Liver (tissue), 9 donors: ENCODE measurements around the gene AFF4. TPM values are rescaled to one million over a fixed set of nuclear protein-coding genes. Genes with fewer than 3 reads are reported as not detected.
"Not testable (repeated sequence)": the region's sequence is repeated elsewhere in the genome, so short reads cannot be mapped to it uniquely, and the experiment has no call there.

Experiments
- DNase-seq: peaks from one replicate; pipeline ENCODE4 v3.0.0-alpha.2; 2017; ENCODE audit warnings: low spot score
- H3K27ac ChIP-seq, 2 donors: one replicate each; pipeline ENCODE4 v1.7.0; 2013; ENCODE audit warnings: inconsistent platforms in 2 of 2, low read length in 2 of 2, control low read depth in 1 of 2, low read depth in 1 of 2, mild to moderate bottlenecking in 1 of 2
- H3K27me3 ChIP-seq, 4 donors: one replicate each; pipeline versions ENCODE4 v1.6.1 to v1.7.0; 2013; ENCODE audit warnings: low read length in 3 of 4, inconsistent platforms in 1 of 4, mild to moderate bottlenecking in 1 of 4, moderate library complexity in 1 of 4; ENCODE audit not compliant: control insufficient read depth in 4 of 4, insufficient read depth in 4 of 4
- H3K36me3 ChIP-seq, 4 donors: one replicate each; pipeline versions ENCODE4 v1.6.1 to v1.7.0; 2013; ENCODE audit warnings: low read length in 3 of 4, mild to moderate bottlenecking in 3 of 4, low read depth in 1 of 4, moderate library complexity in 1 of 4; ENCODE audit not compliant: control insufficient read depth in 4 of 4, insufficient read depth in 3 of 4
- H3K4me1 ChIP-seq, 4 donors: one replicate each; pipeline versions ENCODE4 v1.6.1 to v1.7.0; 2013; ENCODE audit warnings: low read length in 3 of 4, mild to moderate bottlenecking in 3 of 4, moderate library complexity in 1 of 4; ENCODE audit not compliant: control insufficient read depth in 4 of 4, insufficient read depth in 4 of 4
- H3K4me3 ChIP-seq, 3 donors: one replicate each; pipeline versions ENCODE4 v1.6.1 to v1.7.0; 2013; ENCODE audit warnings: low read length in 3 of 3, control low read depth in 1 of 3, low read depth in 1 of 3, mild to moderate bottlenecking in 1 of 3
- H3K9ac ChIP-seq, 2 donors: one replicate each; pipeline ENCODE4 v1.7.0; 2013; ENCODE audit warnings: low read length in 2 of 2, mild to moderate bottlenecking in 2 of 2, moderate library complexity in 2 of 2, control low read depth in 1 of 2, low read depth in 1 of 2
- H3K9me3 ChIP-seq, 4 donors: one replicate each; pipeline versions ENCODE4 v1.6.1 to v1.7.0; 2013; ENCODE audit warnings: low read length in 3 of 4; ENCODE audit not compliant: control insufficient read depth in 4 of 4
- CTCF ChIP-seq: fragments of 150-350 bp; IDR thresholded peaks from 2 replicates; pipeline ENCODE4 v1.5.1; 2017; ENCODE audit warnings: improper control_type of control experiment, low read depth, low read length; ENCODE audit not compliant: missing input control
- EGR1 ChIP-seq, 2 donors: IDR thresholded peaks; 2 replicates each; pipeline ENCODE4 v1.6.1; 2016 to 2018; ENCODE audit warnings: antibody characterized with exemption in 2 of 2, low read depth in 2 of 2
- FOXA1 ChIP-seq: IDR thresholded peaks from 2 replicates; pipeline ENCODE4 v1.6.1; 2016; ENCODE audit warnings: antibody characterized with exemption
- GABPA ChIP-seq, 2 donors: IDR thresholded peaks in 1 of 2; conservative IDR thresholded peaks in 1 of 2; 2 replicates each; pipeline ENCODE4 v1.6.1; 2016; ENCODE audit warnings: antibody characterized with exemption in 2 of 2, mild to moderate bottlenecking in 1 of 2, moderate library complexity in 1 of 2
- HNF4A ChIP-seq, 2 donors: conservative IDR thresholded peaks; 2 replicates each; pipeline ENCODE4 v1.6.1; 2016; ENCODE audit warnings: antibody characterized with exemption in 2 of 2, mild to moderate bottlenecking in 2 of 2
- HNF4G ChIP-seq: IDR thresholded peaks from 2 replicates; pipeline ENCODE4 v1.6.1; 2016; ENCODE audit warnings: antibody characterized with exemption
- JUND ChIP-seq, 2 donors: IDR thresholded peaks; 2 replicates each; pipeline ENCODE4 v1.6.1; 2016; ENCODE audit warnings: antibody characterized with exemption in 2 of 2
- MAX ChIP-seq: IDR thresholded peaks from 2 replicates; pipeline ENCODE4 v1.6.1; 2016; ENCODE audit warnings: antibody characterized with exemption
- NR2F2 ChIP-seq: IDR thresholded peaks from 2 replicates; pipeline ENCODE4 v1.6.1; 2016; ENCODE audit warnings: antibody characterized with exemption
- RAD21 ChIP-seq, 2 donors: IDR thresholded peaks; 2 replicates each; pipeline ENCODE4 v1.6.1; 2016; ENCODE audit warnings: antibody characterized with exemption in 2 of 2, mild to moderate bottlenecking in 2 of 2
- RXRA ChIP-seq, 2 donors: IDR thresholded peaks; 2 replicates each; pipeline ENCODE4 v1.6.1; 2017 to 2018; ENCODE audit warnings: antibody characterized with exemption in 2 of 2, mild to moderate bottlenecking in 1 of 2
- SP1 ChIP-seq: IDR thresholded peaks from 2 replicates; pipeline ENCODE4 v1.6.1; 2018; ENCODE audit warnings: antibody characterized with exemption, mild to moderate bottlenecking
- TAF1 ChIP-seq: conservative IDR thresholded peaks from 2 replicates; pipeline ENCODE4 v1.6.1; 2016; ENCODE audit warnings: antibody characterized with exemption, mild to moderate bottlenecking
- YY1 ChIP-seq: IDR thresholded peaks from 2 replicates; pipeline ENCODE4 v1.6.1; 2016; ENCODE audit warnings: antibody characterized with exemption, mild to moderate bottlenecking
- WGBS: extraction: QIAGEN DNeasy Blood & Tissue Kit; methylation state at CpG from one replicate; pipeline ENCODE4 v1.1.7; 2013; 5-methylcytosine and 5-hydroxymethylcytosine counted together
- polyA plus RNA-seq, 2 donors: library from polyadenylated mRNA; stranded (reverse) in 1 of 2; unstranded in 1 of 2; fragments of 200-250 nt in 1 of 2; fragments of >200 nt in 1 of 2; fragmentation: Nextera tagmentation in 1 of 2; extraction: Ambion mirVana in 1 of 2; gene quantifications; one replicate each; pipeline versions ENCODE4 v1.2.1 to v1.2.3, GENCODE V29; 2013 to 2015
- total RNA-seq, 2 donors: library from RNA; depleted of rRNA; stranded (reverse); fragments of >200 nt; gene quantifications; one replicate each; pipeline ENCODE4 v1.2.3, GENCODE V29; 2014
- TF ChIP-seq, protein P1 (sequence below): IDR thresholded peaks from 2 replicates; pipeline ENCODE4 v1.6.1; 2016; ENCODE audit warnings: antibody characterized with exemption, mild to moderate bottlenecking
- TF ChIP-seq, protein P2 (sequence below): IDR thresholded peaks from 2 replicates; pipeline ENCODE4 v1.6.1; 2016; ENCODE audit warnings: antibody characterized with exemption
- donor health status: healthy.
- donor health status: healthy.
- donor health status: healthy.
- donor health status: healthy.
- donor health status: healthy.

Gene AFF4
- total and polyA plus RNA-seq, 4 donors, result 5.5 to 19.1 (median 16.9) TPM

DNA sequence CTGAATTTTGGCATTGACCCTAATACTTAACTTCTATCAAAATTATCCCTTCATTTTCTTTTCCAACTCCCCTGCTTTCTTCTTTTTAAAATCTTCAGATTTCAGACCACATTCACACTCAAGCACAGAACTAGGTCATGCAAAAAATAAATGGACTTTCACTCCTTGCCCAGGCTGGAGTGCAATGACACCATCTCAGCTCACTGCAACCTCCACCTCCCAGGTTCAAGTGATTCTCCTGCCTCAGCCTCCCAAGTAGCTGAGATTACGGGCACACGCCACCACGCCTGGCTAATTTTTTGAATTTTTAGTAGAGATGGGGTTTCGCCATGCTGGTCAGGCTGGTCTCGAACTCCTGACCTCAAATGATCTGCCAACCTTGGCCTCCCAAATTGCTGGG lies 108.4 kb downstream of the AFF4 start:
- H3K9me3 ChIP-seq, H3K36me3 ChIP-seq, H3K4me3 ChIP-seq, H3K27me3 ChIP-seq, DNase-seq: not testable (repeated sequence)
- H3K4me1 ChIP-seq, result peaks cover 0 to 16% (median 3%) of the 10 kb centered on the region in 4 donors
- peak overlapping the region; percentile 64 to 84 for H3K27ac ChIP-seq
- peak overlapping the region in 1 of 2 donors; percentile 47 for H3K9ac ChIP-seq
- TF ChIP-seq HNF4A (conservative IDR thresholded peaks at IDR 0.05) (peak; percentile 59 to 76), SP1 (peak; percentile 14), RXRA (IDR thresholded peaks at IDR 0.05) (peak; percentile 50 to 67)
- WGBS, result 96% methylated on average over 5 of the region's 5 CpGs

DNA sequence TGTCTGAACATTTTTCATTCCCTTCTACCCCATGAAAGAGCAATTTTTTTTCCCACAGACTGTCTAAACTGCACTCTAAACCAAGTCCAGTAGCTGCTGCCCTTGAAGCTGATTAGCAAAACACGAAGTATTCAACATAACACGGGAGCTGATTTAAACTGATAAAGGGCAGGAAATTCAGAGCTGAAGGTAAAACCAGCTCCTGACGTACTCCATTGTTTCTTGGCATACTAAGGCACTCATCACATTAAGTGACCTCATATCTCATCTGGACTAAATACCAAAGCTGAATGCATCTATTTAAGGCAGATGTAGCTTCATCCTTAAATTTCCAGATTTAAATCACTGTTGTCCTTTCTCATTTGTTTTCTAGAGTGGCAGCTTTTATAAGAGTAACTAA lies 109.1 kb downstream of the AFF4 start:
- H3K27me3 ChIP-seq, result no peaks in the 10 kb centered on the region
- no peak for TF ChIP-seq NR2F2
- no peak for TF ChIP-seq FOXA1
- TF ChIP-seq HNF4A (conservative IDR thresholded peaks at IDR 0.05), result peak; percentile 53 to 62
- TF ChIP-seq, protein P1, sequence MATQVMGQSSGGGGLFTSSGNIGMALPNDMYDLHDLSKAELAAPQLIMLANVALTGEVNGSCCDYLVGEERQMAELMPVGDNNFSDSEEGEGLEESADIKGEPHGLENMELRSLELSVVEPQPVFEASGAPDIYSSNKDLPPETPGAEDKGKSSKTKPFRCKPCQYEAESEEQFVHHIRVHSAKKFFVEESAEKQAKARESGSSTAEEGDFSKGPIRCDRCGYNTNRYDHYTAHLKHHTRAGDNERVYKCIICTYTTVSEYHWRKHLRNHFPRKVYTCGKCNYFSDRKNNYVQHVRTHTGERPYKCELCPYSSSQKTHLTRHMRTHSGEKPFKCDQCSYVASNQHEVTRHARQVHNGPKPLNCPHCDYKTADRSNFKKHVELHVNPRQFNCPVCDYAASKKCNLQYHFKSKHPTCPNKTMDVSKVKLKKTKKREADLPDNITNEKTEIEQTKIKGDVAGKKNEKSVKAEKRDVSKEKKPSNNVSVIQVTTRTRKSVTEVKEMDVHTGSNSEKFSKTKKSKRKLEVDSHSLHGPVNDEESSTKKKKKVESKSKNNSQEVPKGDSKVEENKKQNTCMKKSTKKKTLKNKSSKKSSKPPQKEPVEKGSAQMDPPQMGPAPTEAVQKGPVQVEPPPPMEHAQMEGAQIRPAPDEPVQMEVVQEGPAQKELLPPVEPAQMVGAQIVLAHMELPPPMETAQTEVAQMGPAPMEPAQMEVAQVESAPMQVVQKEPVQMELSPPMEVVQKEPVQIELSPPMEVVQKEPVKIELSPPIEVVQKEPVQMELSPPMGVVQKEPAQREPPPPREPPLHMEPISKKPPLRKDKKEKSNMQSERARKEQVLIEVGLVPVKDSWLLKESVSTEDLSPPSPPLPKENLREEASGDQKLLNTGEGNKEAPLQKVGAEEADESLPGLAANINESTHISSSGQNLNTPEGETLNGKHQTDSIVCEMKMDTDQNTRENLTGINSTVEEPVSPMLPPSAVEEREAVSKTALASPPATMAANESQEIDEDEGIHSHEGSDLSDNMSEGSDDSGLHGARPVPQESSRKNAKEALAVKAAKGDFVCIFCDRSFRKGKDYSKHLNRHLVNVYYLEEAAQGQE, result no peak
- no peak for TF ChIP-seq EGR1 (IDR thresholded peaks at IDR 0.05; ENCODE audit: low read depth in 2 of 2)
- TF ChIP-seq YY1, result no peak
- no peak for TF ChIP-seq JUND (IDR thresholded peaks at IDR 0.05)
- TF ChIP-seq CTCF, result no peak
- no peak for TF ChIP-seq GABPA (IDR thresholded peaks at IDR 0.05 in 1 of 2, conservative IDR thresholded peaks at IDR 0.05 in 1 of 2)
- no peak for TF ChIP-seq TAF1
- TF ChIP-seq MAX, result no peak
- TF ChIP-seq, protein P2, sequence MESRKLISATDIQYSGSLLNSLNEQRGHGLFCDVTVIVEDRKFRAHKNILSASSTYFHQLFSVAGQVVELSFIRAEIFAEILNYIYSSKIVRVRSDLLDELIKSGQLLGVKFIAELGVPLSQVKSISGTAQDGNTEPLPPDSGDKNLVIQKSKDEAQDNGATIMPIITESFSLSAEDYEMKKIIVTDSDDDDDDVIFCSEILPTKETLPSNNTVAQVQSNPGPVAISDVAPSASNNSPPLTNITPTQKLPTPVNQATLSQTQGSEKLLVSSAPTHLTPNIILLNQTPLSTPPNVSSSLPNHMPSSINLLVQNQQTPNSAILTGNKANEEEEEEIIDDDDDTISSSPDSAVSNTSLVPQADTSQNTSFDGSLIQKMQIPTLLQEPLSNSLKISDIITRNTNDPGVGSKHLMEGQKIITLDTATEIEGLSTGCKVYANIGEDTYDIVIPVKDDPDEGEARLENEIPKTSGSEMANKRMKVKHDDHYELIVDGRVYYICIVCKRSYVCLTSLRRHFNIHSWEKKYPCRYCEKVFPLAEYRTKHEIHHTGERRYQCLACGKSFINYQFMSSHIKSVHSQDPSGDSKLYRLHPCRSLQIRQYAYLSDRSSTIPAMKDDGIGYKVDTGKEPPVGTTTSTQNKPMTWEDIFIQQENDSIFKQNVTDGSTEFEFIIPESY, result no peak
- no peak for TF ChIP-seq HNF4G
- no peak for TF ChIP-seq RXRA (IDR thresholded peaks at IDR 0.05)
- TF ChIP-seq SP1, result no peak
- peak in 1 of 2 donors; percentile 14 for TF ChIP-seq RAD21 (IDR thresholded peaks at IDR 0.05)
- peak overlapping the region in 1 of 2 donors; percentile 81 for H3K9ac ChIP-seq
- 26% methylated on average over 3 of the region's 3 CpGs for WGBS
- peaks cover 0 to 23% (median 5%) of the 10 kb centered on the region in 4 donors for H3K4me1 ChIP-seq
- peak overlapping the region; percentile 64 to 84 for H3K27ac ChIP-seq
- no peaks in the 10 kb centered on the region for H3K9me3 ChIP-seq
- no peak for DNase-seq
- H3K4me3 ChIP-seq, result no peak overlapping the region
- no peaks in the 10 kb centered on the region for H3K36me3 ChIP-seq
